Measurements from ENCODE around the gene TEX9. TPM values are rescaled to one million over a fixed set of nuclear protein-coding genes. Genes with fewer than 3 reads are reported as not detected.

Gene TEX9
- total RNA-seq, 1 donor from 2014 or later = 10.3 TPM

- Histone ChIP-seq H3K79me2 (ENCODE audit: insufficient read depth, low read length) (no peaks in the 10 kb centered on the region), H3K27me3 (ENCODE audit: insufficient read depth, low read length) (no peaks in the 10 kb centered on the region), H3K4me1 (ENCODE audit: insufficient read depth, low read length) (no peaks in the 10 kb centered on the region), H3K9me3 (ENCODE audit: insufficient read depth, low read depth, low read length) (no peaks in the 10 kb centered on the region), H3K4me2 (ENCODE audit: low read length) (no peak overlapping the region), H2AFZ (ENCODE audit: low read depth, low read length) (no peak overlapping the region), H3K27ac (ENCODE audit: low read depth, low read length) (no peak overlapping the region), H3K36me3 (ENCODE audit: insufficient read depth, low read length) (no peaks in the 10 kb centered on the region), H3K9ac (ENCODE audit: low read length) (no peak overlapping the region), H4K20me1 (ENCODE audit: insufficient read depth, low read length) (no peaks in the 10 kb centered on the region), H3K4me3 (ENCODE audit: insufficient read depth, low read depth, low read length) (no peak overlapping the region)
- no peaks in the 10 kb centered on the region for H3K9me3 Mint-ChIP-seq (ENCODE audit: unreplicated experiment)
- no peaks in the 10 kb centered on the region for H3K4me1 Mint-ChIP-seq (ENCODE audit: low read depth, unreplicated experiment)
- H3K27me3 Mint-ChIP-seq (ENCODE audit: low read depth, unreplicated experiment) = no peaks in the 10 kb centered on the region
- TF ChIP-seq CTCF (IDR thresholded peaks at IDR 0.05; ENCODE audit: insufficient read depth, low read depth, low read length) (no peak), EZH2 (IDR thresholded peaks at IDR 0.05; ENCODE audit: insufficient read depth, low read length) (no peak)
- peaks cover 4% of the 10 kb centered on the region for H3K36me3 Mint-ChIP-seq (ENCODE audit: low read depth, unreplicated experiment)
- H3K27ac Mint-ChIP-seq (ENCODE audit: unreplicated experiment) = no peak overlapping the region
- FAIRE-seq (no peak), DNase-seq (ENCODE audit: low read depth) (no peak)
- no peak overlapping the region for H3K4me3 Mint-ChIP-seq (ENCODE audit: unreplicated experiment)
These were observed 80.5 kb downstream of the TEX9 start for GRCh38 chr15:56445746-56446145.

- Histone ChIP-seq H3K4me3 (ENCODE audit: insufficient read depth, low read depth, low read length) (no peak overlapping the region), H4K20me1 (ENCODE audit: insufficient read depth, low read length) (no peaks in the 10 kb centered on the region), H3K4me2 (ENCODE audit: low read length) (no peak overlapping the region), H3K9ac (ENCODE audit: low read length) (no peak overlapping the region), H3K4me1 (ENCODE audit: insufficient read depth, low read length) (no peaks in the 10 kb centered on the region), H3K27me3 (ENCODE audit: insufficient read depth, low read length) (no peaks in the 10 kb centered on the region), H3K27ac (ENCODE audit: low read depth, low read length) (no peak overlapping the region), H3K9me3 (ENCODE audit: insufficient read depth, low read depth, low read length) (no peaks in the 10 kb centered on the region), H3K79me2 (ENCODE audit: insufficient read depth, low read length) (no peaks in the 10 kb centered on the region), H2AFZ (ENCODE audit: low read depth, low read length) (no peak overlapping the region), H3K36me3 (ENCODE audit: insufficient read depth, low read length) (no peaks in the 10 kb centered on the region)
- DNase-seq (ENCODE audit: low read depth) = no peak
- Mint-ChIP-seq H3K27me3 (ENCODE audit: low read depth, unreplicated experiment) (no peaks in the 10 kb centered on the region), H3K36me3 (ENCODE audit: low read depth, unreplicated experiment) (no peaks in the 10 kb centered on the region), H3K9me3 (ENCODE audit: unreplicated experiment) (no peaks in the 10 kb centered on the region), H3K4me1 (ENCODE audit: low read depth, unreplicated experiment) (peaks cover 5% of the 10 kb centered on the region), H3K27ac (ENCODE audit: unreplicated experiment) (no peak overlapping the region), H3K4me3 (ENCODE audit: unreplicated experiment) (no peak overlapping the region)
- TF ChIP-seq CTCF (IDR thresholded peaks at IDR 0.05; ENCODE audit: insufficient read depth, low read depth, low read length) (no peak), EZH2 (IDR thresholded peaks at IDR 0.05; ENCODE audit: insufficient read depth, low read length) (no peak)
- no peak for FAIRE-seq
These were observed 89.6 kb downstream of the TEX9 start for GRCh38 chr15:56454836-56455235.

- no peaks in the 10 kb centered on the region for H4K20me1 ChIP-seq (ENCODE audit: insufficient read depth, low read length)
- no peak overlapping the region for H3K4me3 Mint-ChIP-seq (ENCODE audit: unreplicated experiment)
- no peak overlapping the region for H3K9ac ChIP-seq (ENCODE audit: low read length)
- H3K27ac Mint-ChIP-seq (ENCODE audit: unreplicated experiment) = no peak overlapping the region
- H3K9me3 Mint-ChIP-seq (ENCODE audit: unreplicated experiment) = no peaks in the 10 kb centered on the region
- H3K36me3 ChIP-seq (ENCODE audit: insufficient read depth, low read length) = no peaks in the 10 kb centered on the region
- no peak overlapping the region for H3K27ac ChIP-seq (ENCODE audit: low read depth, low read length)
- no peaks in the 10 kb centered on the region for H3K79me2 ChIP-seq (ENCODE audit: insufficient read depth, low read length)
- FAIRE-seq (no peak), DNase-seq (ENCODE audit: low read depth) (no peak)
- H3K9me3 ChIP-seq (ENCODE audit: insufficient read depth, low read depth, low read length) = no peaks in the 10 kb centered on the region
- H3K4me3 ChIP-seq (ENCODE audit: insufficient read depth, low read depth, low read length) = no peak overlapping the region
- H3K4me1 ChIP-seq (ENCODE audit: insufficient read depth, low read length) = no peaks in the 10 kb centered on the region
- H3K4me1 Mint-ChIP-seq (ENCODE audit: low read depth, unreplicated experiment) = peaks cover 5% of the 10 kb centered on the region
- no peak for TF ChIP-seq CTCF (IDR thresholded peaks at IDR 0.05; ENCODE audit: insufficient read depth, low read depth, low read length)
- TF ChIP-seq EZH2 (IDR thresholded peaks at IDR 0.05; ENCODE audit: insufficient read depth, low read length) = no peak
- no peaks in the 10 kb centered on the region for H3K36me3 Mint-ChIP-seq (ENCODE audit: low read depth, unreplicated experiment)
- no peak overlapping the region for H3K4me2 ChIP-seq (ENCODE audit: low read length)
- H3K27me3 ChIP-seq (ENCODE audit: insufficient read depth, low read length) = no peaks in the 10 kb centered on the region
- H3K27me3 Mint-ChIP-seq (ENCODE audit: low read depth, unreplicated experiment) = no peaks in the 10 kb centered on the region
- no peak overlapping the region for H2AFZ ChIP-seq (ENCODE audit: low read depth, low read length)
These were observed 91.0 kb downstream of the TEX9 start for GRCh38 chr15:56456229-56456628.

All from astrocyte (in vitro differentiated cells and primary cell).